ENCODE measurements around the gene SYK.
"Not testable (repeated sequence)": the region's sequence is repeated elsewhere in the genome, so short reads cannot be mapped to it uniquely, and the experiment has no call there.

SYK gene

GRCh38 chr9:90880066-90880465 lies 78.4 kb downstream of the SYK start:
- no peak for DNase-seq (ENCODE audit: low read depth, low spot score)

GRCh38 chr9:90880669-90881068 lies 79.0 kb downstream of the SYK start:
- DNase-seq (ENCODE audit: low read depth, low spot score): no peak

- DNase-seq (ENCODE audit: low read depth, low spot score): no peak
Measured at GRCh38 chr9:90881648-90882047, 80.0 kb downstream of the SYK start.

GRCh38 chr9:90882991-90883600 lies 81.5 kb downstream of the SYK start:
- no peak for DNase-seq (ENCODE audit: low read depth, low spot score)

GRCh38 chr9:90883661-90884060 lies 82.0 kb downstream of the SYK start:
- no peak for DNase-seq (ENCODE audit: low read depth, low spot score)

GRCh38 chr9:90884178-90884577 lies 82.6 kb downstream of the SYK start:
- no peak for DNase-seq (ENCODE audit: low read depth, low spot score)

- not testable (repeated sequence) for DNase-seq (ENCODE audit: low read depth, low spot score)
Measured at GRCh38 chr9:90886868-90887267, 85.2 kb downstream of the SYK start.

GRCh38 chr9:90888941-90889340 lies 87.3 kb downstream of the SYK start:
- DNase-seq (ENCODE audit: low read depth, low spot score): no peak

GRCh38 chr9:90890146-90890810 lies 88.7 kb downstream of the SYK start:
- DNase-seq (ENCODE audit: low read depth, low spot score): no peak

GRCh38 chr9:90891308-90892040 lies 89.9 kb downstream of the SYK start:
- no peak for DNase-seq (ENCODE audit: low read depth, low spot score)

GRCh38 chr9:90892918-90893317 lies 91.3 kb downstream of the SYK start:
- no peak for DNase-seq (ENCODE audit: low read depth, low spot score)

- DNase-seq (ENCODE audit: low read depth, low spot score): no peak
Measured at GRCh38 chr9:90893706-90894105, 92.1 kb downstream of the SYK start.

GRCh38 chr9:90894986-90895687 lies 93.5 kb downstream of the SYK start:
- DNase-seq (ENCODE audit: low read depth, low spot score): no peak

- DNase-seq (ENCODE audit: low read depth, low spot score): no peak
Measured at GRCh38 chr9:90895786-90896185, 94.2 kb downstream of the SYK start.

GRCh38 chr9:90896231-90896630 lies 94.6 kb downstream of the SYK start:
- DNase-seq (ENCODE audit: low read depth, low spot score): no peak

- DNase-seq (ENCODE audit: low read depth, low spot score): no peak
Measured at GRCh38 chr9:90898228-90898627, 96.6 kb downstream of the SYK start.

- no peak for DNase-seq (ENCODE audit: low read depth, low spot score)
Measured at GRCh38 chr9:90899287-90899686, 97.7 kb downstream of the SYK start.

- no peak for DNase-seq (ENCODE audit: low read depth, low spot score)
Measured at GRCh38 chr9:90900130-90900529, 98.5 kb downstream of the SYK start.

GRCh38 chr9:90901933-90902332 lies 100.3 kb downstream of the SYK start:
- no peak for DNase-seq (ENCODE audit: low read depth, low spot score)

- no peak for DNase-seq (ENCODE audit: low read depth, low spot score)
Measured at GRCh38 chr9:90903766-90904424, 102.3 kb downstream of the SYK start.

GRCh38 chr9:90904706-90905478 lies 103.3 kb downstream of the SYK start:
- no peak for DNase-seq (ENCODE audit: low read depth, low spot score)

Data from activated CD4-positive, CD25-positive, alpha-beta regulatory T cell treated with anti-CD3 and anti-CD28 coated beads, Interleukin-2, amount 50 U/mL, for 16 hours (primary cell).